ENCODE results near the gene AAR2.
A peak's percentile ranks its signal among the peaks of the same experiment; 100 is the strongest.

Gene AAR2

GRCh38 chr20:36260316-36260715 lies 24.0 kb downstream of the AAR2 start:
- no peak for DNase-seq (ENCODE audit: low spot score)

GRCh38 chr20:36261389-36262105 lies 25.3 kb downstream of the AAR2 start:
- no peak for DNase-seq (ENCODE audit: low spot score)

GRCh38 chr20:36262440-36262839 lies 26.2 kb downstream of the AAR2 start:
- no peak for DNase-seq (ENCODE audit: low spot score)

- DNase-seq (ENCODE audit: low spot score): no peak
Observed at GRCh38 chr20:36264426-36265246, 28.4 kb downstream of the AAR2 start.

GRCh38 chr20:36266189-36266588 lies 29.9 kb downstream of the AAR2 start:
- DNase-seq (ENCODE audit: low spot score): no peak

- DNase-seq (ENCODE audit: low spot score): no peak
Observed at GRCh38 chr20:36267605-36268381, 31.5 kb downstream of the AAR2 start.

GRCh38 chr20:36268440-36269342 lies 32.4 kb downstream of the AAR2 start:
- no peak for DNase-seq (ENCODE audit: low spot score)

- no peak for DNase-seq (ENCODE audit: low spot score)
Observed at GRCh38 chr20:36269507-36269906, 33.2 kb downstream of the AAR2 start.

GRCh38 chr20:36270744-36271638 lies 34.7 kb downstream of the AAR2 start:
- DNase-seq (ENCODE audit: low spot score): no peak

- no peak for DNase-seq (ENCODE audit: low spot score)
Observed at GRCh38 chr20:36271639-36272546, 35.6 kb downstream of the AAR2 start.

- DNase-seq (ENCODE audit: low spot score): no peak
Observed at GRCh38 chr20:36272547-36273220, 36.4 kb downstream of the AAR2 start.

- peak; percentile 62 for DNase-seq (ENCODE audit: low spot score)
Observed at GRCh38 chr20:36273414-36274180, 37.3 kb downstream of the AAR2 start.

- DNase-seq (ENCODE audit: low spot score): no peak
Observed at GRCh38 chr20:36274181-36274841, 38.0 kb downstream of the AAR2 start.

- DNase-seq (ENCODE audit: low spot score): no peak
Observed at GRCh38 chr20:36275011-36275410, 38.7 kb downstream of the AAR2 start.

GRCh38 chr20:36275441-36276189 lies 39.3 kb downstream of the AAR2 start:
- no peak for DNase-seq (ENCODE audit: low spot score)

GRCh38 chr20:36277546-36277945 lies 41.3 kb downstream of the AAR2 start:
- no peak for DNase-seq (ENCODE audit: low spot score)

- no peak for DNase-seq (ENCODE audit: low spot score)
Observed at GRCh38 chr20:36279362-36279761, 43.1 kb downstream of the AAR2 start.
